Measurements from ENCODE around the gene MICU1.
"Not testable (repeated sequence)": the region's sequence is repeated elsewhere in the genome, so short reads cannot be mapped to it uniquely, and the experiment has no call there.

Gene MICU1

GRCh38 chr10:72561745-72562166, 64.1 kb downstream of the MICU1 start:
- no peak for DNase-seq

- DNase-seq = no peak
These were observed 68.5 kb downstream of the MICU1 start for GRCh38 chr10:72557362-72557761.

- no peak for DNase-seq
These were observed 73.0 kb downstream of the MICU1 start for GRCh38 chr10:72552857-72553256.

GRCh38 chr10:72550239-72550638, 75.6 kb downstream of the MICU1 start:
- no peak for DNase-seq

GRCh38 chr10:72545546-72545945, 80.3 kb downstream of the MICU1 start:
- no peak for DNase-seq

GRCh38 chr10:72543855-72544254, 82.0 kb downstream of the MICU1 start:
- not testable (repeated sequence) for DNase-seq

- DNase-seq = no peak
These were observed 83.5 kb downstream of the MICU1 start for GRCh38 chr10:72542396-72542815.

- DNase-seq = no peak
These were observed 84.5 kb downstream of the MICU1 start for GRCh38 chr10:72541337-72541736.

GRCh38 chr10:72540193-72540807, 85.6 kb downstream of the MICU1 start:
- no peak for DNase-seq

- DNase-seq = no peak
These were observed 86.7 kb downstream of the MICU1 start for GRCh38 chr10:72539137-72539536.

GRCh38 chr10:72525689-72526088, 100.2 kb downstream of the MICU1 start:
- DNase-seq = no peak

- no peak for DNase-seq
These were observed 100.6 kb downstream of the MICU1 start for GRCh38 chr10:72525277-72525676.

GRCh38 chr10:72524489-72524888, 101.4 kb downstream of the MICU1 start:
- no peak for DNase-seq

- no peak for DNase-seq
These were observed 101.9 kb downstream of the MICU1 start for GRCh38 chr10:72523932-72524396.

- no peak for DNase-seq
These were observed 102.8 kb downstream of the MICU1 start for GRCh38 chr10:72523062-72523461.

- no peak for DNase-seq
These were observed 108.6 kb downstream of the MICU1 start for GRCh38 chr10:72517244-72517643.

GRCh38 chr10:72515455-72515854, 110.4 kb downstream of the MICU1 start:
- no peak for DNase-seq

GRCh38 chr10:72513910-72514309, 112.0 kb downstream of the MICU1 start:
- DNase-seq = no peak

GRCh38 chr10:72511459-72511858, 114.4 kb downstream of the MICU1 start:
- no peak for DNase-seq

- DNase-seq = no peak
These were observed 115.9 kb downstream of the MICU1 start for GRCh38 chr10:72509941-72510340.

- DNase-seq = peak in 1 of 5 donors; percentile 12
These were observed 116.6 kb downstream of the MICU1 start for GRCh38 chr10:72509206-72509799.

GRCh38 chr10:72508033-72508432, 117.8 kb downstream of the MICU1 start:
- DNase-seq = no peak

GRCh38 chr10:72506474-72506873, 119.4 kb downstream of the MICU1 start:
- no peak for DNase-seq

- DNase-seq = no peak
These were observed 120.4 kb downstream of the MICU1 start for GRCh38 chr10:72505435-72505834.

Measured in T-helper 1 cell (primary cell).